Stimulated activated CD4-positive, alpha-beta T cell treated with anti-CD3 and anti-CD28 coated beads, Interleukin-1b, Interleukin-23, amount 100 ng/mL, for 1 hour (primary cell): Measurements from ENCODE around the gene PPP1CA.

Experiments
- DNase-seq, 2 donors: peaks; one replicate each; pipeline ENCODE4 v3.0.0-alpha.2; 2020; ENCODE audit warnings: low read depth in 2 of 2

Gene PPP1CA

DNA sequence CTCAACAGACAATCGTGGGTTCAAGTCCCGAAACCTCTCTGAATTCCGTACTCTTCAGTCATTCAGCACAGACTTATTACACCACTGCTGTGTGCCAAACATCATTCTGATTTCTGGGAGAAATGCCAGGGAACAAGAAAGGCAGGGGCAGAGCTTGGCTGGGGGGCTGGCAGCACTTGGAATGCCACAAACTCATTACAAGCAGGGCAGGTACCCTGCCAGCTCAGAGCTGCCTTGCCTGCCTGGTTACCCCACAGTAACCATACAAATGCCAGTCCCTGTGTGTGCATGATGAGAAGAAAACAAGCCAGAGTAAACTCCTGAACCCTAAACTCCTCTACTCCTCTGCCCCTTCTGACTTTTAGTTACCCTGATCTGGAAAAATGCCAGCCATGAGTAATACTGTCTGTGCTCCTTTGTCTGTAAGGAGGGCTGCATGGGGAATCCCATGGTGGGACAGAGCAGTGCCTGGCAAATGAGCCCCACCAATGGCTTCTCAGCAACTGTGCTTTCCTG is 16.7 kb downstream of the PPP1CA start:
- no peak for DNase-seq

GRCh38 chr11:67382276-67383136 is 19.2 kb downstream of the PPP1CA start:
- DNase-seq, result peak; percentile 66 to 71

DNA sequence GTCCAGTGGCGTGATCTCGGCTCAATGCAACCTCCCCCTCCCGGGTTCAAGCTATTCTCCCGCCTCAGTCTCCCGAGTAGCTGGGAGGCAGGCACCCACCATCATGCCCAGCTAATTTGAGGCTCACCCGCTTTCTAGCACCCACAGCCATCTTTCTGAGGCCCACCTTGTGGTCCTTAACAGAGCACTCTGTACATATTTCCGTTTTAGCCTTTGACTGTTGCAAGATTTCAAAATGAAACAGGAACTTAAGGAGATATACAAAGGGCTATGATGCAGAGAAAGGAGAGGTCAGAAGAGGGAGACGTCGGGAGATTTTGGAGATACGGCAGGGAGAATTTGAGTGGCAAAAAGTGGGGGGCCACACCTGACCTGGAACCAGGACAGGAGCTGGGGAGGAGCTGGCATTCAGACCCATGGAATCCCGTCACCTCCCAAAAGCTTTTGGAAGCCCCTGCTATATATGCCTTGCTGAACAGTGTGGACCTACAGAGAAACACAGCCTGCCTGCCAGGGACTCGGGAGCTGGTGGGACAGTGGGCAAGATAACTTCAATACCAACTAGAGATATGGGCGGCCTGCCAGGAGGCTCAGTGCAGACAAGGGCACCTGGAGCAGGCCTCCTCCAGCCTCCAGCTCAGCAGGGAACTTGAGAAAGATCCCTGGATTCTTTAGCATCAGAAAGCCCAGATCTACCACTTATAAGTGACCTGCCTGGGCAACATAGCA is 20.2 kb downstream of the PPP1CA start:
- no peak for DNase-seq

GRCh38 chr11:67379061-67380058 is 22.3 kb downstream of the PPP1CA start:
- no peak for DNase-seq

DNA sequence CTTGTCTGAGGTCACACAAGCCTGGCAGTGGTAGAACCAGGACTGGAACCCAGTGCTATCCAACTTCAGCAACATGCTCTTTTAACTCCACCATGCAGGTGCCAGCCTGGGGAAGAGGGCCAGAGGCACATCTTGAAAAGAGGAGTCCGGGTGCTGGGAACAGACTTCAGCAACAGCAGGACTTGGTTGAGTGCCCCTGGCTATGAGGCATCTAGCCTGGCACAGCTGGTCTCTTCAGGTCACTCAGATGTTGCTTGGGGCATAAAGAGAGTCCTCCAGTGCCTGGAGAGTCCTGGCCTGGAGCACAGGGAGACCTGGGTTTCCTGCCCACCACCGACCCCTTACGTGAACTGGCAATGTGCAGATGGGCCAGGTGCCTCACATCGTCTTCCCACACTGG is 23.1 kb downstream of the PPP1CA start:
- no peak for DNase-seq

- DNase-seq, result no peak
Measured at GRCh38 chr11:67376873-67377808, 24.5 kb downstream of the PPP1CA start.

GRCh38 chr11:67376063-67376820 is 25.4 kb downstream of the PPP1CA start:
- DNase-seq, result no peak

GRCh38 chr11:67375320-67376055 is 26.2 kb downstream of the PPP1CA start:
- DNase-seq, result no peak

DNA sequence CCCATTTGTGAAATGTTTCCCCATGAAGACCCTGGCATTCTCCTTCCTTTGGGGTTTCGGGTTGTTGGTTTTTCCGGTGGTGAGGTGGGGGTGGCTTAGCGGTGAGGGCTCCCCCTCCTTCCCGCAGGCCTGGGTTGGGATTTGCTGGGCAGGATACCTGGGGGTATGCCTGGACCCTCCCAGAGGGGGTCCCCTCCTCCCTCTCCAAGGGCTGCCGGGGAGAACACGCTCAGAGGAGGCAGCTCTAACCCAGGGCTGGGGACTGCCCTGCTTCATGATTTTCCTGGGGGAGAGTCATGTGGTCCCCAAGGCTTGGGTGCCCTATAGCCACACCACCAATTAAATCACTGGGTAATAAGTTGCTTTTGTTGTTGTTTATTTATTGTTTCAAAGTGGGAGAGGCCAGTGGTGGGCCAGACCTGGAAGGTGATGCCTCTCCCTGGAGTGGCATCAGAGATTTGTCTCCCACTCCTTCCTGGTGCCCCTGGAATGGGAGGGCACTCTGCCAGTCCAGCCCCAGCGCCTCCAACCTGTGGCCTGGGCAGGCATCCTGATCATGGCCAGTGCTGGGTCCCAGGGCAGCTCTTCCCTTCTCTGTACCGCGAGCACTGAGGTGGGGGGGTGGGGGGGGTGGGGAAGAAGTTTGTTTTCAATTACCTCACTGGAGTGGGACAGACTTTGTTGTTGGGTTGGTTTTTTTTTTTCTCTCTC is 26.9 kb downstream of the PPP1CA start:
- DNase-seq, result no peak

DNA sequence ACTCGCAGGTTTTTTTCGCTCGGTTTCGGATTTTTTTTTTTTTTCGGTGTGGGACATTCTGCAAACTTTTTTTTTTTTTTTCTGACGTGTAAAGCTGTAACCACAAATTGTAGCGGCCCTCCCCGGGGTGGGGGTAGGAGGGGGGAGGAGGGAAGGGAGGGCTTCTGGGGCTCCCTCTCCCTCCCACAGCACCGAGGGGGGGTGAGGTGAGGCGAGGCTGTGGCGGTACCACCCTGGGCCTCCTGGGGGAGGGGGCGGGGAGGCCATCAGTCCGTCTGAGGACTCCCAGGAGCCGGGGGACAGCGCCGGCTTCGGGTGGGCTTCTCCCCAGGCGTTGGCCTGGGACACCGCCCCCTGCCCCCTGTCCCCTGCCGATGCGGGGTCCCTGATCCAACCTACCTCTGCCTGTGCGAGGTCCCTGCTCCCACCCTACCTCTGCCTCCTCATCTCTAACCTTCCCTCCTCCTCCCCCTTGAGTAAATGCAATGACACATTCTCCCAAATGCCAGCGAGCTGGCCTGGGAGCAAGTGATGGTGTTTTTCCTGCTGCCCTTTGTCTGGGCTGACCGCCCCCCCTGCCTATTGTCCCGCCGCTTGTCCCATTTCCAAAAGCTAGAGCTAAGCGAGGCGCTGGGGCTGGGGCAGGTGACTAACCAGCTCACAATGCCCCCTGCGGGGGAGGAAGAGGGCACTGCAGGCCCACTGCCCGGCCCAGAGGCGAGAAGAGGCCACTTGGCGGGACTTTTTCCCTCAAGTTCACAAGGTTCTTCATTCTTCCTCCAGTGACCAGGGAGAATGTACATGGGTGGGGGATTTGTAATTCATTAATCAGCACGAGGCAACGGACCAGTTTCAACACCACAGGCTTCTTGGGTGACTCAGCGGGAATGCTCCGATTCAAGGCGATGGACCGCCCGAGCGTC is 27.7 kb downstream of the PPP1CA start:
- DNase-seq, result peak in 1 of 2 donors; percentile 63

- no peak for DNase-seq
Measured at GRCh38 chr11:67372993-67373647, 28.5 kb downstream of the PPP1CA start, which contains the start of gene CLCF1. Gene CLCF1, minus strand, starts transcription at chr11:67373598. Its CDS starts 59 bp downstream, at chr11:67373539.

GRCh38 chr11:67372321-67372992 is 29.2 kb downstream of the PPP1CA start:
- no peak for DNase-seq

GRCh38 chr11:67371911-67372320 is 29.7 kb downstream of the PPP1CA start:
- no peak for DNase-seq

DNA sequence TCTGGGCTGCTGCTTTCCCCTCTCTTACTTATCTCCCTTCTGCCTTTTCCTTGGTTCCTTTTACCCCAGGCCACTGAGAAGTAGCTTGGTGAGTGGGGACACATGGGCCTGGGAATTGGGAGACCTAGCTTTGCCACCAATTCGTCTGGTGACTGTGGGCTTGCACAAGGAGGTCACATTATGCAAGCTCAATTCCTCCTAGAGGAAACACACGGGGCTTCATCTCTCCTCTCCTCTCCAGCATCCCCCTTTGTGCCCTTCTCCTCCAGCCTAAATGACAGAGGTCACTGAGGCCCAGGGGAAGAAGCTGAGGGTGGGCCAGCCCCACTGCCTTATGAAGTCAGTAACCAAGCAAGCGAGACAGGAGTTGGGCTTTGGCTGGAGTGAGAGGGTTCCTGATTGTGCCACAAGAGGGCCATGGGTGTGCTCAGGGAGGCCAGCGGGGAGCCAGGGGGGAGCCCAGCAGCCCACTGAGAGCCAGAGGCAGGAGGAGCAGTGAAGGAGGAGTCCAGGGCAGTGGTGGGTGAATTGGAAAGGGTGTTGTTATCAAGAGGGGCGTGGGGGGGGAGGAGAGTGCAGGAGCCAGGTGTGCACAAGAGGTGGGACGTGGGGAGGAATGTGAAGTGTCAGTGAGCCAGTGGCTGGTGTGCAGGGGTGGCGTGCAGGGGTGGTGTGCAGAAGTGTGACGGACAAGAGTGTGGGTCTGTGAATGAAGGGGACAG is 30.3 kb downstream of the PPP1CA start:
- DNase-seq, result no peak

- DNase-seq, result no peak
Measured at GRCh38 chr11:67370351-67371076, 31.1 kb downstream of the PPP1CA start.
